Upper lobe of left lung (tissue), 6 donors: ENCODE measurements around the gene HACD3. TPM values are rescaled to one million over a fixed set of nuclear protein-coding genes. Genes with fewer than 3 reads are reported as not detected.

Experiments used
- ATAC-seq, 2 donors: fragments of 200-7000 bp; cut with Tn5 transposase; one replicate each; pipeline ENCODE4 v1.9.1; 2022; ENCODE audit warnings: mild to moderate bottlenecking in 2 of 2, moderate library complexity in 2 of 2; ENCODE audit not compliant: low FRiP score in 2 of 2
- DNase-seq, 2 donors: peaks; one replicate each; pipeline ENCODE4 v3.0.0-alpha.2; 2019 to 2020
- H3K27ac ChIP-seq, 4 donors: fragments of 200-600 bp; sonication (generic); one replicate each; pipeline ENCODE4 v1.5.1; 2016 to 2019
- H3K27me3 ChIP-seq, 4 donors: fragments of 200-600 bp; sonication (generic); one replicate each; pipeline ENCODE4 v1.5.1; 2017 to 2019
- H3K36me3 ChIP-seq, 4 donors: fragments of 200-600 bp; sonication (generic); one replicate each; pipeline ENCODE4 v1.5.1; 2016 to 2019
- H3K4me1 ChIP-seq, 4 donors: fragments of 200-600 bp; sonication (generic); one replicate each; pipeline ENCODE4 v1.5.1; 2018 to 2019
- H3K4me3 ChIP-seq, 4 donors: fragments of 200-600 bp; sonication (generic); one replicate each; pipeline ENCODE4 v1.5.1; 2017 to 2019; ENCODE audit warnings: mild to moderate bottlenecking in 2 of 4, moderate library complexity in 1 of 4
- H3K9me3 ChIP-seq, 4 donors: fragments of 200-600 bp; sonication (generic); one replicate each; pipeline ENCODE4 v1.5.1; 2018 to 2019
- CTCF ChIP-seq, 6 experiments: fragments of 450-650 bp in 4 of 6; fragments of 200-600 bp in 2 of 6; sonication (generic) in 2 of 6; IDR thresholded peaks; one replicate each; pipeline ENCODE4 v1.5.1; 2016 to 2019; ENCODE audit warnings: antibody characterized with exemption in 6 of 6
- EP300 ChIP-seq, 4 donors: sonication (generic); formaldehyde crosslinking; IDR thresholded peaks; one replicate each; pipeline ENCODE4 v1.5.1; 2017; ENCODE audit warnings: antibody characterized with exemption in 4 of 4, control low read depth in 2 of 4
- POLR2A ChIP-seq, 4 donors: fragments of 450-650 bp; IDR thresholded peaks; one replicate each; pipeline ENCODE4 v1.5.1; 2016 to 2017; ENCODE audit warnings: antibody characterized with exemption in 4 of 4, mild to moderate bottlenecking in 2 of 4
- POLR2AphosphoS5 ChIP-seq, 2 donors: sonication (generic); formaldehyde crosslinking; IDR thresholded peaks; one replicate each; pipeline ENCODE4 v1.5.1; 2017; ENCODE audit warnings: antibody characterized with exemption in 2 of 2
- WGBS, 2 donors: methylation state at CpG; one replicate each; pipeline ENCODE4 v1.1.5; 2017 to 2018; 5-methylcytosine and 5-hydroxymethylcytosine counted together
- small RNA-seq, 4 donors: library from RNA; depleted of rRNA; stranded (forward); fragments of <200 nt; gene quantifications; one replicate each; pipeline ENCODE3, GENCODE V24; 2016
- total RNA-seq, 6 donors: library from RNA; depleted of rRNA in 4 of 6; stranded (reverse); fragments of >200 nt in 4 of 6; gene quantifications; one replicate each; pipeline versions ENCODE4 v1.1.0 to v1.2.1, GENCODE V29; 2016 to 2021
- donor health status: DM: no; HTN: no; CAD: no; lungs with moderate emphysema.
- donor health status: DM: no; HTN: yes; CAD: no; lungs with severe emphysema.

Gene HACD3
- total RNA-seq, 6 donors from 2014 or later = 14.7 to 65.7 (median 42.6) TPM

- no peak overlapping the region for H3K4me3 ChIP-seq
- H3K36me3 ChIP-seq = peaks cover 0 to 22% (median 14%) of the 10 kb centered on the region in 4 donors
- no peaks in the 10 kb centered on the region for H3K4me1 ChIP-seq
- ATAC-seq = no peak
- TF ChIP-seq POLR2A (IDR thresholded peaks at IDR 0.05) = no peak
- TF ChIP-seq EP300 (IDR thresholded peaks at IDR 0.05) = no peak
- TF ChIP-seq POLR2AphosphoS5 (IDR thresholded peaks at IDR 0.05) = no peak
- TF ChIP-seq CTCF (IDR thresholded peaks at IDR 0.05) = no peak
- H3K27me3 ChIP-seq = no peaks in the 10 kb centered on the region
- no peak overlapping the region for H3K27ac ChIP-seq
- no peak for DNase-seq
- no peaks in the 10 kb centered on the region for H3K9me3 ChIP-seq
- WGBS, 2 donors = 94 to 96% methylated on average over 2 of the region's 2 CpGs
Observed at GRCh38 chr15:65620833-65621232, 90.6 kb downstream of the HACD3 start.

DNA sequence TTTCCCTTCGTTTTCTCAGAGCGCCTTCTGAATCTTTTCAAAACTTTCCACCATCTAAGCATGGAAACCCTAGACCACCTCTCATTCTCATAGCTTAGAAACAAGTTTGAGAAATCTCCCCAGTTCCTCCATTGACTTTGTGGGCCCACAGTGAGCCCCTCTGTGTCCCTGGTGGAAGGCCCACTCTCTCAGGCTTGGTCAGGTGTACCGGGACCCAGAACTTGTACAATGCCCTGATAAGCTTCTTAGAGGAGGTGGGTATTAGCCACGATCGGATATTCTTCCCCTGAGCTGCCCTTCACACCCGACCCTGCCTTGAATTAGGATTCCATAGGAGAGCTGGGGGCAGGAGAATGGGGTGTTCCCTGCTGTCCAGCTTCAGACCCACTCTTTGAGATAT, 91.4 kb downstream of the HACD3 start, which contains the start of gene SLC24A1:
SLC24A1 (plus strand) TSS at position 301 of the 400 bp plus-strand sequence. CDS start 2,143 bp downstream, outside the sequence.
- no peak for ATAC-seq
- H3K27ac ChIP-seq = no peak within 1 kb of the TSS
- WGBS, 2 donors = 91 to 92% methylated on average over 6 of the region's 6 CpGs
- no peaks in the 10 kb centered on the region for H3K4me1 ChIP-seq
- peaks cover 0 to 27% (median 19%) of the 10 kb centered on the region in 4 donors for H3K36me3 ChIP-seq
- H3K27me3 ChIP-seq = no peaks in the 10 kb centered on the region
- TF ChIP-seq POLR2AphosphoS5 (IDR thresholded peaks at IDR 0.05) (no peak), CTCF (IDR thresholded peaks at IDR 0.05) (no peak)
- H3K9me3 ChIP-seq = no peaks in the 10 kb centered on the region
- no peak within 1 kb of the TSS for H3K4me3 ChIP-seq
- DNase-seq = no peak

DNA sequence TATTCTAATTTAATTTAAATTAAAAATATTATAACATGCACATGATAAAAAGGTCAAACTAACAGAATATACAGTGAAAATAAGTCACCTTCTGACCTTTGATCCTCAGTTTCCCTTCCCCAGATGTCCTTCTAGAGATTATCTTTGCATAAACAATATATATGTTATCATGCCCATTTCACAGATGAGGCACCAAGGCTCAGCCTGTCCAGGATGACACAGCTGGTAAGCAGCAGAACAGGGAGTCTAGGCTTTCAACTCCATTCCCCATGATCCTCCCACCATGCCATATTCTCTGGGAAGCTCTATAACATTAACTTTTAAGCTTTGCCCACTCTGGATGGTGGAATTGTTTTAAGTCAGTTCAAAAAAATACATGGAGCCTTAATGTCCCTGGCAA, 92.8 kb downstream of the HACD3 start:
- DNase-seq (no peak), ATAC-seq (no peak)
- Histone ChIP-seq H3K36me3 (peaks cover 0 to 31% (median 19%) of the 10 kb centered on the region in 4 donors), H3K4me3 (no peak overlapping the region), H3K4me1 (no peaks in the 10 kb centered on the region), H3K9me3 (no peaks in the 10 kb centered on the region), H3K27me3 (no peaks in the 10 kb centered on the region), H3K27ac (no peak overlapping the region)
- TF ChIP-seq POLR2A (IDR thresholded peaks at IDR 0.05) = no peak

- DNase-seq (no peak), ATAC-seq (no peak)
- Histone ChIP-seq H3K27ac (no peak overlapping the region), H3K9me3 (no peaks in the 10 kb centered on the region), H3K4me3 (no peak overlapping the region), H3K36me3 (peaks cover 0 to 31% (median 16%) of the 10 kb centered on the region in 4 donors), H3K4me1 (no peaks in the 10 kb centered on the region), H3K27me3 (no peaks in the 10 kb centered on the region)
- TF ChIP-seq EP300 (IDR thresholded peaks at IDR 0.05) (no peak), CTCF (IDR thresholded peaks at IDR 0.05) (no peak), POLR2A (IDR thresholded peaks at IDR 0.05) (no peak), POLR2AphosphoS5 (IDR thresholded peaks at IDR 0.05) (no peak)
- 73 to 80% methylated on average over 4 of the region's 4 CpGs for WGBS, 2 donors
Observed at GRCh38 chr15:65626856-65627255, 96.6 kb downstream of the HACD3 start.

Small RNA genes within 50 kb of the gene (small RNA-seq; reads per million reads assigned to genes)
- gene RF00019 = 0 reads per million in 4 donors
- gene RNU6-19P = 0 reads per million in 4 donors

Other genes starting within 250 kb of the HACD3 start
- 10 to 100 TPM in 1 of 6 donors, 1 to 10 TPM in 5; 6.3 to 20.6 (median 7.9) TPM for gene PARP16, start 243.6 kb upstream of the HACD3 start, total RNA-seq
- not detected for gene RNU5A-1, start 234.4 kb upstream of the HACD3 start, total RNA-seq
- gene RNU5B-1, start 225.8 kb upstream of the HACD3 start, total RNA-seq = 10 to 100 TPM in 2 of 6 donors, not detected in 4; 22.5 to 38.1 TPM
- gene IGDCC3, start 152.5 kb upstream of the HACD3 start, total RNA-seq = under 1 TPM in 2 of 6 donors, not detected in 4; 0.10 to 0.29 TPM
- gene IGDCC4, start 107.5 kb upstream of the HACD3 start, total RNA-seq = 1 to 10 TPM in 2 of 6 donors, under 1 TPM in 3, not detected in 1; 0.15 to 1.6 (median 0.49) TPM
- 10 to 100 TPM; 24.3 to 32.4 (median 30.1) TPM for gene DPP8, start 12.8 kb upstream of the HACD3 start, total RNA-seq
- gene INTS14, start 80.7 kb downstream of the HACD3 start, total RNA-seq = 10 to 100 TPM; 25.1 to 44.4 (median 30.0) TPM
- 10 to 100 TPM in 4 of 6 donors, 1 to 10 TPM in 2; 7.1 to 17.8 (median 10.9) TPM for gene SLC24A1, start 91.5 kb downstream of the HACD3 start, total RNA-seq